GM21576 (cell line): ENCODE data around the gene TSPAN17.

Experiments used
- ATAC-seq: cut with Tn5 transposase; IDR thresholded peaks from one replicate; pipeline ENCODE4 v1.9.1; 2021; ENCODE audit warnings: mild to moderate bottlenecking, moderate library complexity; ENCODE audit not compliant: unreplicated experiment

TSPAN17 gene

DNA sequence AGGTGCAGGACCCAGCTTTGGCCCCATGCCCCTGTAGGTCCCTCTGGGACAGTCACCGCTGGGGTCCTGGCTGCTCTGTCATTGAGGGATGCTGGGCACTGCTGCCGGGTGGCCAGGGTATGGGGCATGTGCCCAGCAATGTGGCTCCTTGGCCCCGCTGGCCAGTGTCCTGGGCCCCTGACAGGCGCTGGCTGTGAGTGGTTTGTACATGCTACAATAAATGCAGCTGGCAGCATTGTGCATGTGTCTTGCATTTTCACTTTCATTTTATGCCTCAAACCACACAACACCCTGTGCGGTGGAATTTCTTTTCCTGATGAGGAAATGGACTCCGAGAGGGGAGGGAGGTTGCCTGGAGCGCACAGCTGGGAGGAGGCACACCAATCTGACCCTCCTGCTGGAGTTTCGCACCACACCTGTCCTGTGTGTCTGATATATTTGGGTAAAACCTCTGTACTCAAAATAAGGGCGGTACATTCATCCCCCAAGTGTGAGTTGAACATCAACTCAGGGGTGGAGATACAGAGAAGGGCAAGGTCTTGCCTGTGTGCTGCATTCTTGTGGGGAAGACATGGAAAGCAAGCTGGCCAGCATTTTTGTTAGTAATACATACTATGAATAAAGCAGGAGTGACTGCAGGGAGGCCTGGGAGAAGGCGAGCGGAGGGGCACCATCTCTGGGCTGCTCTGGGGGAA, 11.7 kb downstream of the TSPAN17 start:
- no peak for ATAC-seq

DNA sequence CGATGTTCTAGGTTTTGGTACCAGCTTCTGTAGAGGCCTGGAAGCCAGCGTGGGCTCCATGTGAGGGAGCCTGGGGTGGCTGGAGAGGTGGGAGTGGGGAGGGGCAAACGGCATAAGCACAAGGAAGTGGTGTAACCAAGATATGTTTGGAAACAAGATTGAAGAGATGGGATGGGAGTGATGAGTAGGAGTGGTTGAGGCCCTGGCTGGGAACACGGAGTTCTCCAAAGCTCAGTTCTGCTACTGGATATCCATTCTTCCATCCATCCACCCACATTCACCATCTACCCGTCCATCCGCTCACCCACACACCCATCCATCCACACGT, 12.2 kb downstream of the TSPAN17 start:
- ATAC-seq, result no peak

DNA sequence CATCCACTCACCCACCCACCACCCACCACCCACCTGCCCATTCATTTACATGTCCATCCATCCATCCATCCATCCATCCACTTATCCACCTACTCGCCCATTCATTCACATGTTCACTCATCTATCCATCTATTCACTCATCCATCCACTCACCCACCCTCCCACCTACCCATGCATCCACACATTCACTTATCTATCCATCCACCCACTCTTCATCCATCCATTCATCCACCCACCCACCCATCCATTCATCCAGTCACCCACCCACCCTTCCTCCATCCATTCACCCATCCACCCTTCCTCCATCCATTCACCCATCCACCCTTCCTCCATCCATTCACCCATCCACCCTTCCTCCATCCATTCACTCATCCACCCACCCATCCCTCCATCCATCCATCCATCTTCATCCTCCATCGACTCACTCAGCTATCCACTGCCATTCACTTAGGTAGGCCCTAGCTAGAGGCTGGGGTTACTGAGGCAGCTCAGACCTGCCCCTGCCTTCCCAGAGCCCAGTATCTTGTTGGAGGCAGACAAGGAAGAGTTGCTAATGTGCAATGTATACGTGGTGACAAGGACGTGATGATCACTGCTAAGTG, 12.7 kb downstream of the TSPAN17 start:
- ATAC-seq, result no peak

DNA sequence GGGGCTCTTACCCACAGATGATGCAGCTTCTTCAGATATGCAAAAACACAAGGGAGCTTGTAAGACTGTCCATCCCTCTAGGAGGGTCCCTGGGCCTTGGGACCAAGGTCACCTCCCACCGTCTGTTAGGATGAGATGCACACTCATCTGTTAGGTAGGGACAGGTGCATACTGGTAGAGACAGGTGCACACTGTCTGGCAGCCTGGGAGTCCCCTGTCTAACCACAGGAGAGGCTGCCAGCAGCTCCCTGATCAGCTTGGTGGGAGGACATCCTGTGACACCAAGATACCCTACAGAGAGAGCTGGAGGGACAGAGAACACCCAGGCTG, 13.2 kb downstream of the TSPAN17 start:
- ATAC-seq, result peak; percentile 28

DNA sequence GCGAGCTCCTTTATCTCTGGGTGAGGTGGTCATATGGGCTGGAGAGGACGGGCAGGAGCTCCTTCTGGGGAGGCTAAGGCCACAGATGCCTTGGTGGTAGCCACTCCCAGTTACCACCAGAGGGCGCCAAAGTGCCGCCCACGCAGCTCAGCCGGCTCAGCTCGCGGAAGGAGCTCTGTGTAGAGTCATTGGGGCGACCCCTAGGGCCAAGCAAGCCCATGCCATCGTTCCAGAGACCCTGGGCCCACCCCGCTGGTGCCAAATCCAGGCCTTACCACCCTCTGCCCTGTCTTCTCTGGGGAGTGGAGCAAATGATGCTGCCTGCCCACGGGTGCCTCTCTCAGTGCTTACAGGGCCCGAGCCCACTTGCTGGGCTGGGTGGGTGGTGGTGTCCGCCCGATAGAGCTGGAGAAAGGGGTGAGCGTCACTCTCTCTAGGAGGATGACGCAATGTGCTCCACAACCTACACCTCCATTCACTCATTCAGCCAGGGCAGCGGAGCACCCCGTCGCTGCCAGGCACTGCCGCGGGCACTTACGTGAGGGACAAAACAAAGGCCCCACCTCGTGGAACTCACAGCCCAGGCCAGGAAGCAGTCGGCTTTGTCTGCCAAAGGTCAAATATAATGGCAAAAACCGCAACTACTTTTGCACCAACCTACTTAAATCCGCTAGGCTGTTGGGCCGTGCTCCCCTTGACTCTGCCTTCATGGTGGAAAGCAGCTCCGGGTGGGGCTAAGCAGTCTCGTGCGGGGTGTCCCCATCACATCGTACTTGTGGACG, 13.8 kb downstream of the TSPAN17 start:
- ATAC-seq, result peak; percentile 61

DNA sequence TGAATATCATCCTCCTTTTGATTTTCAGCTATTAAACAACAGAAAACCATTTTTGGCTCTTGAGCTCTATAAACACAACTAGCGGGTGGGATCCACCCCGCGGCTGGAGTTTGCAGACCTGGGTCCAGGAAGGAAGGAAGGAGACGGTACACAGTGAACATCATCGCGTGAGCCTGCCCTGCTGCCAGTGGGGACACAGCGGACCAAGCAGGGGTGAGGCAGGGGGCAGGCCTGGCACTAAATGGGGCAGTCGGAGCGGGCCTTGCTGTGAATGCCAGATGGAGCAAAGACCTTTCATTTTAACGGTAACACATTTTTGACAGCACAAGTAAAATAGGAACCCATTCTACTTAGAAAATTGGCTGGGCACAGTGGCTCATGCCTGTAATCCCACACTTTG, 14.4 kb downstream of the TSPAN17 start:
- no peak for ATAC-seq

DNA sequence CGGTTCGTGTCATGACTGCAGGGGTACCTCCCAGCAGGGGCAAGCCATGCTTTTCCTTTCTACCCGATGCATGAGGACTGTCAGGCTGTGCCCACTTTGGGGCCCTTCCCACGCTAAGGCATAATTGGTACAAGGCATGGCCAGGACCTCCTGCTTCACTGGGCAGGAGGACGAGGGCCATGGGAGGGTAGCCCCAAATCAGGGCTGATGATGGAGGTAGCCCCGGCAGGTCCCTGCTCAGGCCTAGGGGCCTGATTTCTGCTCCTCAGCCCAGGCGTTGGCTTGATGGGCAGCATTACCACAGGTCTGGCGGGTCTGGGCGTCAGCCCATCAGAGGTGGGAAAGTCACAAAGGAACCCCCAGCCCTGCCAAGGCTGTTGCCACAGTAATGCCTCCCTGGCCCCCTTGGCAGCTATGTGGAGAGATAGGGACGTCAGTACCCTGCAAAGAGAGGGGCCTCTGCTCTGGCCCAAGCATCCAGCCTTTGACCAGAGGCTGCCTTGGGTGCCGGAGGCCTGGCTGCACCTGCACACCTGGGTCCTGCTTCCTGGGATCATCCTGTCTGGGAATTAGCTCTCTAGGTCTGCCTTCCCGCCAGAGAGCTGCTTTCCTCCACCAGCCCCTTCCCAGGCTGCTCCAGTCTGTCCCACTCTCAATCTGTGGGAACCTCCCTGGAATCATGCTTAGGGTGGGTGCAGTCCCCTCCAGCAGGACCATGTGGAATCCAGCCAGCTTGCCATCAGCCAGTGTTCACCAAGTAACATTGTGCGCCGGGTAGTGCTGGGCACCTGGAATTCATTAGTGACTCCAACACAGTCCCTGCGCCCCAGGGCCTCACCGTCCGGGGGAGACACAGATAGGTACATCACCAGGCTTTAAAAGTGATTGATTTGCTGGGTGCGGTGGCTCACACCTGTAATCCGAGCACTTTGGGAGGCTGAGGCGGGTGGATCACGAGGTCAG, 15.4 kb downstream of the TSPAN17 start:
- no peak for ATAC-seq

DNA sequence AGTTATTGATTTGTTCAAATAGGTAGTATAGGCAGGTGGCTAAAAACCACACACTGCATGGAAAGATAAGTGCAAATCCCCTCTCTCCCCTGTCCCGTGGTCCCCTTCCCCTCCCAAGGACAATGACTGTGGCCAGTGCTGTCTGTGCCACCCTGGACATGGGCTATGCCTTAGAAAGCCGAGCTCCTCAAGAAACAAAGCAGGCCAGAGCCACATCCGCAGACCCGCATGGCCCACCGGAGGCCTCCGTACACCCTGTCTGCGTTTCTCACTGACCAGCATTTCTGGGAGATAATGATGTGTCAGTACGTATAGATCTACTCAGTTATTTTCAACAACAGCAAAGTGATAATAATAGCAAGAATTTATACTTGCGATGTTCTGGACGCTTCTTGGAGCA, 16.3 kb downstream of the TSPAN17 start:
- ATAC-seq, result no peak

DNA sequence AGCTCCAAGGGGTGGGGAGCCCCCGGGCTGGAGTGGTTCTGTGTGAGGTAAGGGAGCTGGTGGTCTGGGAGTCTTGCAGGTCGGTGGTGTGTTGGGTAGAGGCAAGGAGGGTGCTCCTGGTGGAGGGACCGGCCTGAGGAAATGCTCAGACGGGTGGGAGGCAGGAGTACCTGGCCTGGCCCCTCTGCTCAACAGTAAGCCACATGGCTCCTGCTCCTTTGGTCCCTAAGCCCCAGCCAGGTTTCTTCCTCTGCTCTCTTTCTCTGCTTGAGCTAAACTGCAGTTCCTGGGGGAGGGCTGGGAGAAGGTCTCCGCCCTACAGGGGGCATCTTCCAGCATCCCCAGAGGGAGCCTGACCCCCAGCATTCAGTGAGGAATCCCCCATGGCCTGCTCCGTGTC, 17.2 kb downstream of the TSPAN17 start:
- no peak for ATAC-seq

DNA sequence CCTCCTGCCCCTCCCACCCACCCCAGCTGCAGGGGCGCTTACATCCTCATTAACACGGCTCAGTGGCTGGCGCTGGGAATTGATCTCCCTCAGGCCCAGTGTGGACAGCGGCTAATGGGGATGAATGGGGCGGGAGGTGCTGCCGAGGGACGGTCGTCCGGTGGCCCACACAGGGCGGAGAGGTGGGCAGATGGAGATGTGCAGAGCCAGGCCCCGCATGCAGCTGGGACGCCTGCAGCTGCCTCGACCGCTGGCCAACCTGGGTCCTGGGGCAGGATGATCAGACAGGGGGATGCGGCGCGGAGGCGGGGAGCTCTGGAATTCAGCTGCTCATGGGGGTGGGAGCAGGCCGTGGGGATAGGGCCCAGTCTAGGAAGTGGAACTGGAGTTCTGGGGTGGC, 17.6 kb downstream of the TSPAN17 start:
- ATAC-seq, result no peak

DNA sequence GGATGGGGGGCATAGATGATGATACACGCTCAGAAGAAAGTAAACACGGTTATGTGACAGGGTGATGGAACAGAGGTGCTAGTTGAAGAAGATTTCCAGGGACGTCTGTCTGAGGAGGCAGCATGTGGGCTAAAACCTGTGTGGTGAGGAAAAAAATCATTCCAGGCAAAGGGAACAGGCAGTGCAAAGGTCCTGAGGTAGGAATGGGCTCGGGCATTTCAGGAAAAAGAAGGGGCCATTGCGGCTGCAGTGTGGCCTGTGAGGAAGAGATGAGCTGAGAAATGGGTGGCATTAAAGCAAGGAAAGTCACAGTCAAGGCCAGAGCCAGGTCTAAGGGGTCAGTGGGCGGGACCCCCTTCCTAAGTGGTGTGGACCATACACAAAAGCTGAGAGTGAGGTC, 18.2 kb downstream of the TSPAN17 start:
- no peak for ATAC-seq

DNA sequence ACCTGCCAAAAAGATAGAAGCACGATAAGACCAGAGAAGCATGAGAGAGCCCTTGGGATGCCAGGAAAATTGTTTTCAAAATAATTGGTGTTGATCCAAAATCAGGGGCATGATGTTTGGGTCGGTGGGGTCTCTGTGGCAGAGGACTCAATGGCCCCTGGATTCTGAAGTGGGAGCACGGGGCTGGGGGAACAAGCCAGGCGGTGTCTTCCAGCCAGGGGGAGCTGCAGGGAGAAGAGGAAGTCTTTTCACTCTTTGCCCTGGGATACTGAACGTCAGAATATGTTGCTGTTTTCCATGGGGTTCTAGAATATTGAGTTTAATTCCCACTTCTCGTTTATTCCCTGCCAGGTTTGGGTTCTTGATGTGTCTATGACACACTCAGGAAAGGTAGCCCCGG, 20.4 kb downstream of the TSPAN17 start:
- no peak for ATAC-seq

DNA sequence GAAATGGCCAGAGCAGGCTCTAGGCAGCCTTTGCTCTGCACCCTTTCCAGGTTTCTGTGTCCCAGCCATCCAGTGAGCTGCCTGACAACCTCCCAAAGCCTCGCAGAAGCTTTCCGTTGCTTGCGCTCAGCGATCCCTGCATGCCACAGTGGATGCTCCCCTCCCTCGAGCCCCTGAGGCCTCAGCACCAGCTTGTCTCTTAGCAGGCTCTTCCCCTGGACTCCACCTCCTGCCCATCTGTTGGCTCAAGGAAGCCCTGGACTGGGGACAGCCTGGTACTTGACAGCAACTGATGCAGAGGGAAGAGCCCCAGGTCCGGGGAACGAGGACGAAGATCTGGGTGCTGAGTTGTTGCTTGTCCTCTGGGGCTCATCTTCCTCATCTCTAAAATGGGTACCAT, 23.2 kb downstream of the TSPAN17 start:
- ATAC-seq, result no peak

DNA sequence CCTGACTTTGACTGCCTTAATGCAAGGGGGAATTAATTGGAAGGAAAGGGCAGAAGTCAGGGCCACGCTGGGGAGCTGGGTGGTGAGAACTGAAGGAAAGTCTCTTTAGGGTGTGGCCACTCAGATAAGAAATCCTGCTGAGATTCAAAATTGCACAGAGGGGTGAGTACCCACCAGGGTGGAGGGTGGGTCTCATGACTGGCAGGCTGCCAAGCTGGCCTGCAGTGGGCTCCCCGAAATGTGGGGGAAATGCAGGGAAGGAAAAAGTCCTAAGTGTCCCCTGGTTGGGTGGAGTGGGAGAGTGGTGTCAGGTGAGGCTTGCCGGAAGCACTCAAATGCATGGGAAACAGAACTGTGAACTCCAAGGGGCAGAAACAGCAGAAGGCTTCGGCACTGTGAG, 24.1 kb downstream of the TSPAN17 start:
- no peak for ATAC-seq

DNA sequence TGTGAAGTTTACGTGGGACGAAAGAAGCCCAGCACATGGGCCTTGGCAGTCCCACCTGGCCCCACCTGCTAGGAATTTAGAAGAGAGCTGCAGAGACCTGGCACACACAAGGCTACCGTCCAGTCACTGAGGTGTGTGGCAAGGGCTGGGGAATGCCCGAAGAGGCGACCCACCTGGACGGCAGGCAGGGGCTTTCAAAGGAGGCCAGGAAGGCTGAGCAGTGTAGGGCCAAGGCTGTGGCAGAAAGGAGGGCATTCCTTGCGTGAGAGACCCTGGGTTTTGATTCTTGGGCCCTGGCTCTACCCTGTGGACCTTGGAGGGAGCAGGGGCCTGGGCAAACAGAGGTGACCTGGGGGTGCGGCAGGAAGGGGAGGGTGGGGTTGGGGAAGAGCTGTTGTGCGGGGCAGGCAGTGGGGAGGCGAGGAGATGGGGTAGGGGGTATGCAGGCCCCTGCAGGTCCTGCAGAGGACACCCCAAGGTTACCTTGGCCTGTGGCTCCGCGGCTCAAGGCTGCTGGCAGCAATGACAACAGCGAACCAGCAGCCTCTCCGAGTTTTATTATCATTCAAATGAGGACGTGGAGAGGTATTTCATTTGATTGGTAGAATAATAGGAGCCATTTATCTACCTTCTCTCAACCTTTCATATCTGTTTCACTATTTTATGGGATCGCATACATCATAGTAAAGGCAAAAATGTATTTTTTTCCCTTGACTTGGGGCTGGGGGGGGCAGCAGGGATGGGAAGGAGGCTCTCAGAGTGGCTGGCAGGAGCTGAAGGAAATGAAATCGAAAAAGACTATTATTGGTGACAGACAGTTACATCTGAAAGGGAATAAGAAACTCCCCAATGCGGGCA, 24.8 kb downstream of the TSPAN17 start:
- no peak for ATAC-seq

DNA sequence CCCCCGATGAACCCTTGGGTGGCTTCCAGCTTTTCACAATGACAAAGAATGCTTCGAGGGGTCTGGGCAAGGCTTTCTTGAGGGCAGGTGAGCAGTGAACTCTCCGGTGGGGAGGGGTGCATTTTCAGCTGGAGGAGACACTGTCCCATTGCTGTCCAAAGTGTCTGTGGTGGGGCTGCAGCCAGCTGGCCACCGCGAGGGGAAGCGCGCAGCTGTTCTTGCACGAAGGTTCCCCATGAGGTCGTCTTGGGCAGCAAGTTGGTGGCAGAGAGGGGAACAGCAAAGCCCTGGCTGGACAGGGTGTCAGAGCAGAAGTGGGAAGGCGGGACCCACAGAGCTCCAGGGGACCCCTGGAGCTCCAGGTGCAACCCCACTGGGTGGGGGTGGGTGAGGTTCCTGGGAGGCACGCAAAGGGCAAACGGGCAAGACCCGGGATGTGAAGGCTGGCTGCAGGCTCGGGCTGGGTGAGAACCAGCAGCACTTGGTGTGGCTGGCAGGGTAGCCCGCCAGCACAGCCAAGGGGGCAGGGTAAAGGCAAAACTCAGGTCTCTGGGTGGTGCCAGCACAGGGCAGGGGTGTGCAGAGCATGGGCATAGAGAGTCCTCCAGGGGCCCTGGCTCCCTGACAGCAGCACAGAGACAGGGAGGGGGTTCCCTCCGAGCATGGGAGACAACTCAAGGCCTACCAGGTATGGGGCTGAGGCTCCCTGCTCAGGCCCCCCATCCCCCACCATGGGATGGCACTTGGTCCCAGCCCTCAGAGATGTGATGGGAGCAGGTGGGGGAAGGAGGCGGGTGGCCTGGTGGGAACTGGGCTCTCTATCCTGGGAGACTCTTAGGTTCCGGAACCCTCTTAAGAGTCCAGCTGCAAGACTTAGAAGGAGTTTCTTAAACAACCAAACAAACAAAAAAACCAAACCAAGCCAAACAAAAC, 26.6 kb downstream of the TSPAN17 start:
- no peak for ATAC-seq

DNA sequence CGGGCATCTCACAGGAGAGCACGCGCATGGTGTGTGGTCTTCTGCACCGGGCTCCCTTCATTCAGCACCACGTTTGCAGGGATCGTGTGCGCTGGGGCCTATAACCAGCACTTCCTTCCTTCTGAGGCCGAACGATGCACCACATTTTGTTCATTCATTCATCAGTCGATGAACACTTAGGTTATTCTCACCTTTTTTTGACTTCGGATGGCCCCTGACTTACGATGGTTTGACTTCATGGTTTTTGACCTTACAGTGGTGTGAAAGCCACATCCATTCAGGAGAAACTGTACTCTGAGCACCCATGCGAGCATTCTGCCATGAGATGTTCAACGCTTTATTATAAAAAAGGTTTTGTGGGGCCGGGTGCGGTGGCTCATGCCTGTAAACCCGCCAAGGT, 27.5 kb downstream of the TSPAN17 start:
- ATAC-seq, result no peak

DNA sequence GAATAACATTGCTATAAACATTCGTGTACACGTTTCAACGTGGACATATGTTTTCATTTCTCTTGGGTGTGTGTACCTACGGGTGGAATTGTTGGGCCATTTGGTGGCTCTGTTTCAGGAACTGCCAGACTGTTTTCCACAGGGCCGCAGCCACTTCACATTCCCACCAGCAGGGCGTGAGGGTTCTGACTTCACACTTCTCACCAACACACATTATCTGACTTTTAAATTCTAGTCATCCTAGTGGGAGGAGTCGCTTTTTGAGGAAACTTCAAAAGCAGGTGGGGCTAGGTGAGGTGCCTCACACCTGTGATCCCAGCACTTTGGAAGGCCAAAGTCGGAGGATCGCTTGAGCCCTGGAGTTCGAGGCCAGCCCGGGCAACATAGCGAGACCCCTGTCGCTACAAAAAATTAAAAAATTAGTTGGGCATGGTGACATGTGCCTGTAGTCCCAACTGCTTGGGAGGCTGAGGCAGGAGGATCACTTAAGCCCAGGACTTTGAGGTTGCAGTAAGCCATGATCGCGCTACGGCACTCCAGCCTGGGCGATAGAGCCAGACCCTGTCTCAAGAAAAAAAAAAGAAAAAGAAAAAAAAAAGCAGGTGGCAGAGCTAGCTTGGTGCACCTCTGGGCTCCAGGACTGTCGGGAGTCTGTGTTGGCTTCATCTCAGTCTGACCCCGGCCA, 28.5 kb downstream of the TSPAN17 start:
- no peak for ATAC-seq

DNA sequence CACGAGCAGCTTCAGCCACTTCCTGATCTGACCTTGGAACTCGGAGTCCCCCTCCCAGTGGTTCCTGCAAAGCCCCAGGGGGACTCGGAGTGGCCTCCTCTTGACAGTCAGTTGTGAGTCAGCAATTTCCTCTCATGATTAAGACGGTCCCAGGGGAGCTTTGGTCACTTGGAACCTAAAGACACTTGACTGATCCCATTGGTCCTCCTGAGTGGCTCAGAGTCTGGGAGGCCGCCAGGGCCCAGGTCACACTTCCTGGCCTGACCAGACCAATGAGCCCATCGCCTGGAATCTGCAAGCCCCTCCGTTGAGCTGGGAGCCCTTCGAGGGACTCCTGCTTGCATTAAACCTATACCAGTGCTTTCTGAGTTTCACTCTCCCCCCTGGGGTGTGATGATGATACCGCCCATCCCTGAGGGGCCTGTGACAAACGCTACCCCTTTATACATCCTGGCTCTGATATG, 29.1 kb downstream of the TSPAN17 start:
- peak; percentile 47 for ATAC-seq
